Astrocyte (in vitro differentiated cells and primary cell): ENCODE results near the gene UGT1A9.

Experiments used
- EZH2 ChIP-seq: IDR thresholded peaks from 2 replicates; pipeline ENCODE4 v1.6.1; 2012; ENCODE audit warnings: mild to moderate bottlenecking, low read length, inconsistent platforms; ENCODE audit not compliant: insufficient read depth
- TF ChIP-seq, protein P1 (sequence below): IDR thresholded peaks from 2 replicates; pipeline ENCODE4 v1.5.1; 2011; ENCODE audit warnings: low read depth, mild to moderate bottlenecking, inconsistent platforms, low read length, moderate library complexity; ENCODE audit not compliant: insufficient read depth

DNA sequence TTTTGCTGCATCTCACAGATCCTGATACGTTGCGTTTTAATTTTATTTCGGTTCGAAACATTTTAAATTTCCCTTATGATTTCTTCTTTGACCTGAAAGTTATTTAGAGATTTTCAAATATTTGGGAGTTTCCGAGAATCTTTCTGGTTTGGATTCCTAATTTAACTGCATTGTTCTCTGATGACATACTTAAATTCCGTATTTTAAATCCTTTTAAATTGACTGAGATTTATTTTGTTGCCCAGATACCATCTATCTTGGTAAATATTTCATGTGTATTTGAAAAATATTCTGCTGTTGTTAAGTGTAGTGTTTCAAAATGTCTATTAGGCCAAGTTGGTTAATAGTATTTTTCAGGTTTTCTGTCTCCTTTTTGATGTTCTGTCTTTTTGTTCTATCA lies 144.2 kb downstream of the UGT1A9 start:
- TF ChIP-seq, protein P1, sequence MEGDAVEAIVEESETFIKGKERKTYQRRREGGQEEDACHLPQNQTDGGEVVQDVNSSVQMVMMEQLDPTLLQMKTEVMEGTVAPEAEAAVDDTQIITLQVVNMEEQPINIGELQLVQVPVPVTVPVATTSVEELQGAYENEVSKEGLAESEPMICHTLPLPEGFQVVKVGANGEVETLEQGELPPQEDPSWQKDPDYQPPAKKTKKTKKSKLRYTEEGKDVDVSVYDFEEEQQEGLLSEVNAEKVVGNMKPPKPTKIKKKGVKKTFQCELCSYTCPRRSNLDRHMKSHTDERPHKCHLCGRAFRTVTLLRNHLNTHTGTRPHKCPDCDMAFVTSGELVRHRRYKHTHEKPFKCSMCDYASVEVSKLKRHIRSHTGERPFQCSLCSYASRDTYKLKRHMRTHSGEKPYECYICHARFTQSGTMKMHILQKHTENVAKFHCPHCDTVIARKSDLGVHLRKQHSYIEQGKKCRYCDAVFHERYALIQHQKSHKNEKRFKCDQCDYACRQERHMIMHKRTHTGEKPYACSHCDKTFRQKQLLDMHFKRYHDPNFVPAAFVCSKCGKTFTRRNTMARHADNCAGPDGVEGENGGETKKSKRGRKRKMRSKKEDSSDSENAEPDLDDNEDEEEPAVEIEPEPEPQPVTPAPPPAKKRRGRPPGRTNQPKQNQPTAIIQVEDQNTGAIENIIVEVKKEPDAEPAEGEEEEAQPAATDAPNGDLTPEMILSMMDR = no peak
- no peak for TF ChIP-seq EZH2
